CD14-positive monocyte (primary cell): Measurements from ENCODE around the gene CENPU. TPM values are rescaled to one million over a fixed set of nuclear protein-coding genes. Genes with fewer than 3 reads are reported as not detected.

Experiments used
- DNase-seq, 3 donors: peaks; one replicate each; pipeline ENCODE4 v3.0.0-alpha.2; 2011 to 2022
- H2AFZ ChIP-seq: 2 replicates; pipeline ENCODE4 v1.6.0; 2012; ENCODE audit warnings: mild to moderate bottlenecking, low read depth, low read length, inconsistent platforms; ENCODE audit not compliant: insufficient read depth, poor library complexity, severe bottlenecking
- H3K27ac ChIP-seq, 2 donors: 1 replicate in 1 of 2; 2 replicates in 1 of 2; pipeline ENCODE4 v1.5.1; 2012 to 2013; ENCODE audit warnings: low read length in 2 of 2, control low read depth in 1 of 2, inconsistent platforms in 1 of 2, low read depth in 1 of 2, mild to moderate bottlenecking in 1 of 2
- H3K27me3 ChIP-seq, 2 donors: one replicate each; pipeline versions ENCODE4 v1.6.0 to v1.6.1; 2011 to 2013; ENCODE audit warnings: low read length in 2 of 2; ENCODE audit not compliant: control insufficient read depth in 2 of 2, insufficient read depth in 2 of 2
- H3K36me3 ChIP-seq, 2 donors: replicated peaks in 1 of 2; 1 replicate in 1 of 2; 2 replicates in 1 of 2; pipeline versions ENCODE4 v1.5.1 to v1.6.1; 2012 to 2013; ENCODE audit warnings: low read length in 2 of 2, control low read depth in 1 of 2, inconsistent platforms in 1 of 2, mild to moderate bottlenecking in 1 of 2; ENCODE audit not compliant: insufficient read depth in 2 of 2, control insufficient read depth in 1 of 2
- H3K4me1 ChIP-seq, 2 donors: 1 replicate in 1 of 2; 2 replicates in 1 of 2; pipeline versions ENCODE4 v1.5.1 to v1.6.1; 2012 to 2013; ENCODE audit warnings: low read length in 2 of 2, control low read depth in 1 of 2, inconsistent platforms in 1 of 2, mild to moderate bottlenecking in 1 of 2, moderate library complexity in 1 of 2; ENCODE audit not compliant: insufficient read depth in 2 of 2, control insufficient read depth in 1 of 2
- H3K4me2 ChIP-seq: replicated peaks from 2 replicates; pipeline ENCODE3; 2012; ENCODE audit warnings: low read length, moderate library complexity, mild to moderate bottlenecking; ENCODE audit not compliant: poor library complexity, severe bottlenecking; ENCODE audit errors: extremely low read depth
- H3K4me3 ChIP-seq, 3 experiments: fragments of 200-600 bp in 1 of 3; sonication (generic) in 1 of 3; replicated peaks in 1 of 3; 1 replicate in 2 of 3; 2 replicates in 1 of 3; pipeline ENCODE4 v1.5.1; 2011 to 2013; ENCODE audit warnings: low read length in 3 of 3, mild to moderate bottlenecking in 3 of 3, control low read depth in 2 of 3, low read depth in 2 of 3, inconsistent platforms in 1 of 3, moderate library complexity in 1 of 3
- H3K79me2 ChIP-seq: 2 replicates; pipeline ENCODE4 v1.6.0; 2012; ENCODE audit warnings: mild to moderate bottlenecking, control low read depth, inconsistent platforms, low read length, moderate library complexity; ENCODE audit not compliant: insufficient read depth
- H3K9ac ChIP-seq: 2 replicates; pipeline ENCODE4 v1.6.0; 2017; ENCODE audit warnings: low read length, mild to moderate bottlenecking; ENCODE audit not compliant: insufficient read depth, poor library complexity, severe bottlenecking
- H3K9me3 ChIP-seq, 2 donors: replicated peaks in 1 of 2; 1 replicate in 1 of 2; 2 replicates in 1 of 2; pipeline versions ENCODE4 v1.5.1 to v1.6.1; 2012 to 2013; ENCODE audit warnings: low read length in 2 of 2, control low read depth in 1 of 2; ENCODE audit not compliant: control insufficient read depth in 1 of 2, insufficient read depth in 1 of 2
- H4K20me1 ChIP-seq: 2 replicates; pipeline ENCODE4 v1.6.0; 2012; ENCODE audit warnings: mild to moderate bottlenecking, low read length, control low read depth, moderate library complexity; ENCODE audit not compliant: insufficient read depth
- H3K27ac Mint-ChIP-seq, 7 donors: one replicate each; pipeline ENCODE4 v1.8.0; 2020; ENCODE audit warnings: mild to moderate bottlenecking in 7 of 7, mixed read lengths in 7 of 7, moderate library complexity in 6 of 7, inconsistent platforms in 2 of 7
- H3K27me3 Mint-ChIP-seq, 3 donors: one replicate each; pipeline ENCODE4 v1.8.0; 2021 to 2022; ENCODE audit warnings: low read depth in 3 of 3, mild to moderate bottlenecking in 3 of 3, mixed read lengths in 3 of 3, moderate library complexity in 3 of 3, inconsistent platforms in 1 of 3
- H3K36me3 Mint-ChIP-seq, 2 donors: one replicate each; pipeline ENCODE4 v1.8.0; 2020; ENCODE audit warnings: mixed read lengths in 2 of 2, inconsistent platforms in 1 of 2, mild to moderate bottlenecking in 1 of 2
- H3K4me1 Mint-ChIP-seq: one replicate; pipeline ENCODE4 v1.8.0; 2020; ENCODE audit warnings: mild to moderate bottlenecking, mixed read lengths
- H3K4me3 Mint-ChIP-seq, 2 donors: one replicate each; pipeline ENCODE4 v1.8.0; 2020; ENCODE audit warnings: mild to moderate bottlenecking in 2 of 2, mixed read lengths in 2 of 2, moderate library complexity in 1 of 2
- H3K9me3 Mint-ChIP-seq, 7 donors: one replicate each; pipeline ENCODE4 v1.8.0; 2020 to 2022; ENCODE audit warnings: mixed read lengths in 7 of 7, mild to moderate bottlenecking in 6 of 7, moderate library complexity in 6 of 7, inconsistent platforms in 2 of 7
- CTCF ChIP-seq: fragments of 200-600 bp; IDR thresholded peaks from one replicate; pipeline ENCODE4 v1.8.0; 2022; ENCODE audit warnings: antibody characterized with exemption, mild to moderate bottlenecking
- WGBS: methylation state at CpG from one replicate; pipeline ENCODE4 v1.1.5; 2013; ENCODE audit warnings: missing lambda C conversion rate; ENCODE audit not compliant: insufficient coverage; 5-methylcytosine and 5-hydroxymethylcytosine counted together
- intact Hi-C, 2 donors: fragments of 100-400 bp; cut with micrococcal nuclease; formaldehyde crosslinking; loops; one replicate each; pipeline versions ENCODE4 v1.15.0 to v1.15.1; 2023
- polyA plus RNA-seq, 3 donors: library from polyadenylated mRNA; depleted of rRNA in 1 of 3; unstranded in 2 of 3; stranded (reverse) in 1 of 3; fragments of 300-500 nt in 2 of 3; fragments of >200 nt in 1 of 3; fragmentation: Illumina TruSeq in 2 of 3; gene quantifications; 1 replicate in 2 of 3; 2 replicates in 1 of 3; pipeline ENCODE4 v1.2.3, GENCODE V29; 2012 to 2021

Gene CENPU
- polyA plus RNA-seq, 3 donors: 1.2 to 1.6 (median 1.5) TPM

DNA sequence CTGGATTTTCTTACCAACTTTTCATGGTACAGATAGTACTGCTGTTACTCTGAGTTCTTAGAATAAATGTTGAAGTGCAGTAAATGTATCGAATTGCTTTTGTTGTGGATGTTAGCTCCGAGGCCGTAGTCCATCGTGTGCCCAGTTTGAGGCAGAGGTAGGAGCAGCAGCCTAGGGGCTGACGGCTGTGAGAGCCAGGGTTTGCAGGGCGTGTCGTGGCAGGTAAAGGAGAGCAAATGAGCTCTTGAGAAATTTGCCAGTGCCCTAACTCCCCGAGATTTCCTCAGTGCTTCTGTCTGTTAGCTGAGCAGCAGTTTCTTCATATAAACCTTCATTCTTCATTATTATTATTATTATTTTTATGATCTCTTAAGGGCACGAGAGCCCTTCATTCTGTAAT, 62.8 kb downstream of the CENPU start:
- Histone ChIP-seq H3K4me1 (peaks cover 18 to 22% of the 10 kb centered on the region in 2 donors), H3K9me3 (no peaks in the 10 kb centered on the region), H3K79me2 (no peaks in the 10 kb centered on the region), H3K27ac (no peak overlapping the region), H3K36me3 (peaks cover 27 to 52% of the 10 kb centered on the region in 2 donors), H4K20me1 (no peaks in the 10 kb centered on the region), H3K9ac (no peak overlapping the region), H2AFZ (no peak overlapping the region), H3K4me2 (no peak overlapping the region), H3K27me3 (no peaks in the 10 kb centered on the region), H3K4me3 (no peak overlapping the region)
- Mint-ChIP-seq H3K4me3 (no peak overlapping the region), H3K27ac (no peak overlapping the region), H3K27me3 (peaks cover 0 to 3% (median 0%) of the 10 kb centered on the region in 3 donors), H3K9me3 (peaks cover 0 to 2% (median 0%) of the 10 kb centered on the region in 7 donors), H3K36me3 (peaks cover 57 to 69% of the 10 kb centered on the region in 2 donors), H3K4me1 (peaks cover 16% of the 10 kb centered on the region)
- TF ChIP-seq CTCF: no peak
- DNase-seq: no peak
- WGBS: 97% methylated on average over 7 of the region's 9 CpGs
- intact Hi-C loops: no loop called here

- intact Hi-C loops: no loop called here
- no peak overlapping the region for H2AFZ ChIP-seq
- no peaks in the 10 kb centered on the region for H3K79me2 ChIP-seq
- H3K27me3 ChIP-seq: no peaks in the 10 kb centered on the region
- no peaks in the 10 kb centered on the region for H4K20me1 ChIP-seq
- Mint-ChIP-seq H3K27ac (peak overlapping the region in 6 of 7 donors; percentile 46 to 91 (median 74)), H3K9me3 (peaks cover 0 to 2% (median 0%) of the 10 kb centered on the region in 7 donors), H3K4me1 (peaks cover 22% of the 10 kb centered on the region), H3K36me3 (peaks cover 51 to 67% of the 10 kb centered on the region in 2 donors), H3K27me3 (peaks cover 0 to 2% (median 0%) of the 10 kb centered on the region in 3 donors), H3K4me3 (no peak overlapping the region)
- DNase-seq: no peak
- peaks cover 28 to 32% of the 10 kb centered on the region in 2 donors for H3K4me1 ChIP-seq
- TF ChIP-seq CTCF: no peak
- no peak overlapping the region for H3K9ac ChIP-seq
- peaks cover 22 to 45% of the 10 kb centered on the region in 2 donors for H3K36me3 ChIP-seq
- no peak overlapping the region for H3K4me2 ChIP-seq
- peak overlapping the region; percentile 3 to 89 for H3K27ac ChIP-seq
- no peak overlapping the region for H3K4me3 ChIP-seq
- 93% methylated on average over 6 of the region's 7 CpGs for WGBS
- H3K9me3 ChIP-seq: no peaks in the 10 kb centered on the region
Observed at GRCh38 chr4:184669251-184669650, 64.6 kb downstream of the CENPU start.
